Mesenteric fat pad (tissue), 1 donor: ENCODE measurements around the gene SPDYE4. TPM values are rescaled to one million over a fixed set of nuclear protein-coding genes. Genes with fewer than 3 reads are reported as not detected.
"Not testable (repeated sequence)": the region's sequence is repeated elsewhere in the genome, so short reads cannot be mapped to it uniquely, and the experiment has no call there.

Experiments used
- DNase-seq: peaks from one replicate; pipeline ENCODE4 v3.0.0-alpha.2; 2020; ENCODE audit warnings: low spot score
- long read RNA-seq: library from polyadenylated mRNA; unstranded; transcript quantifications from one replicate; pipeline ENCODE4 v2.0.0, GENCODE V29; 2020
- total RNA-seq: library from RNA; stranded (reverse); fragmentation: NEBNext Ultra II Directional; extraction: Animal tissue kit (Norgen Biotek cat#: 25700); gene quantifications from one replicate; pipeline ENCODE4 v1.2.1, GENCODE V29; 2021
- donor health status: DM: yes; HTN: yes; CAD: no.

Gene SPDYE4, protein sequence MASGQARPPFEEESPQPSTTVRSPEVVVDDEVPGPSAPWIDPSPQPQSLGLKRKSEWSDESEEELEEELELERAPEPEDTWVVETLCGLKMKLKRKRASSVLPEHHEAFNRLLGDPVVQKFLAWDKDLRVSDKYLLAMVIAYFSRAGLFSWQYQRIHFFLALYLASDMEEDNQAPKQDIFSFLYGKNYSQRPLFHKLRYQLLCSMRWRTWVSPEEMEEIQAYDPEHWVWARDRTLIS
- not detected for total RNA-seq
- long read RNA-seq, result 0 reads

DNA sequence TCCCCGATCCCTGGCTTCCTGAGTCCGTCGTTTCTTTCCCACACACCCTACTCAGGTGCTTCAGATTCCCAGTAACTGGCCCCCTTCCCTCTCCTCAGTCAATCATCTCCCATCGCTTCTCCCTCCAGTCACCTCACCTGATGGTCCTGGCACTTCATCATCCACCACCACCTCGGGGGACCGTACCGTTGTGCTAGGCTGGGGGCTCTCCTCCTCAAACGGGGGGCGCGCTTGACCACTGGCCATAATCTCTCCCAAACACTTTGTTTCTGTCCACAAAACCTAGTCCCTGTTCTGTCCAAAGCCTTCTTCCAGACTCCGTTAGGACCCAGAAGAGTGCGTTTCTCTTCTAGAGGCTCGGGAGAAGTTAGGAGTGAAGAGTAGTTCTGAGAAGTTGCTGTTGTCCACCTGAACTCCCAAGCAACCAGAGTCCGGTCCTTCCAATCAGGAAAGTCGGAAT is at the start of gene SPDYE4:
Gene SPDYE4 (minus strand): TSS at position 410 of the 460 bp plus-strand sequence. CDS start 164 bp downstream, at position 246.
- no peak for DNase-seq

DNA sequence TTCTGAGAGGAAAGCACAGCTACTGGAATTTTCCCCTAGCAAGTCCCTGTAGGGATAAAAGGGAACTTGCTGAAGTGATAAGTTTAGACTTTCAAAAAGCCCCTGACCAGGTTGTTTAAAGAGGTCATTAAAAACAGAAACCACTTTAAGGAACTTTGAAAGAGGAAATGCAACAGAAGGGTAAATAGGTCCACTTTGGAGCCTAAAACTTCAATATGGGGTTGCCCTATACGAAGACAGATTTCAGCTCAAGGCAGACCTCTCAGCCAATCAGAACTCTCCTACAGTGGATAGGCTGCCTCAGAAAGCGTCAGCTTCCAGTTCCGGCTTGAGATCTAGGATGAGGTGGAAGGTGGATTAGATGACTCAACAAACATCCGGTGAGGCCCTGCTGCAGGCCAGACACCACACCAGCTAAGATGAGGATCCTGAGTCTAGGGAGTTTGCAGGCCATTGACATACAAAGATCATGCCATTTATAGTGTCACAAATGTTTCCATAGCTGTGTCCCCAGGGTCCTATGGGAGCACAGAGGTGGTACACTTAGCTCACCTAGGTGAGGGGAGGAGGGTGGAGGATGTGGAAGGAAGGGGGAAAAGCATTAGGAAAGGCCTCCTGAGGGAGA is 48.7 kb upstream of the SPDYE4 start:
- no peak for DNase-seq

DNA sequence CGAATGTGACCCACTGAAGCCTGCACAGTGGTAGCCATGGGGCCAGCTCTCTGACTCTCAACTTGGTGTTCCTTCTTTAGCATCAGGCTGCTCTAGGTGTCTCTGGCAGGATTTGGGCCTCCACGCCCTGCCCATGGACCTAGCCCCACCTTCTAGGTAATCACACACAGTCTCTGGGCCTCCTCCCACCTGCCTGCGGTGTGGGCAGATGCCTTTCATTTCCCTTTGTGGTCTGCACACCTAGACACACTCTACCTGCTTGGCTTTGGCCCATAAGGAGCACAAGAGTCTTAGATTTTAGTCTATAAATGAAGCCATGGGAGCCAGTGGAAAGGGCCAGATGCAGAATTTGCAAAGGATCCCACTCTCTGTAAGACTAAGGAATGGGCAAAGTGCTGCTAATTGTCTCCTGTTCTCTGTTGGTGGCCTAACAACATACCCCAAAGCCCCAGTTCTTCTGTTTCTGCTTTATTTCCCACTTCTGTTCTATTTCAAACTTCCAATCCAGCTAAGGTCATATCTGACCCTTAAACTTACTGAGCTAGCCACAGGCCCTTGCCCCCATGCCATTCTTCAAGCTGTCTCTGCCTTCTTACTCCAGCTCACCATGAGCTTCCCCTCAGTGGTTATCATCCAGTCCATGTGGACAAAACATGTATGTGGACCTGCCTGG is 48.0 kb upstream of the SPDYE4 start:
- no peak for DNase-seq

DNA sequence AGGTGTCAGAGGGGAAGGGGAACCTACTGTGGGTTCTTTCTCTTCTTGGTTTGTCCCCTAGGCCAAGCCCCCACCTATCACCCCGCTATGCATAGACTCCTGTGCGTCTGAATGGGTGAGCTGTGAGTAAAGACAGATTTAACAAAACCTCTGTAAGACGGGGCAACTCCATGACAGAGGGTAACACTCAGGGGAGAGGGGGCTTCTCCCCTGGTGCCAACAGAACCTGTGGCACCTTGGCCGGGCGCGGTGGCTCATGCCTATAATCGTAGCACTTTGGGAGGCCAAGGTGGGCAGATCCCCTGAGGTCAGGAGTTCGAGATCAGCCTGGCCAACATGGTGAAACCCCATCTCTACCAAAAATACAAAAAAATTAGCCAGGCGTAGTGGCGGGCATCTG is 47.0 kb upstream of the SPDYE4 start:
- DNase-seq, result not testable (repeated sequence)

DNA sequence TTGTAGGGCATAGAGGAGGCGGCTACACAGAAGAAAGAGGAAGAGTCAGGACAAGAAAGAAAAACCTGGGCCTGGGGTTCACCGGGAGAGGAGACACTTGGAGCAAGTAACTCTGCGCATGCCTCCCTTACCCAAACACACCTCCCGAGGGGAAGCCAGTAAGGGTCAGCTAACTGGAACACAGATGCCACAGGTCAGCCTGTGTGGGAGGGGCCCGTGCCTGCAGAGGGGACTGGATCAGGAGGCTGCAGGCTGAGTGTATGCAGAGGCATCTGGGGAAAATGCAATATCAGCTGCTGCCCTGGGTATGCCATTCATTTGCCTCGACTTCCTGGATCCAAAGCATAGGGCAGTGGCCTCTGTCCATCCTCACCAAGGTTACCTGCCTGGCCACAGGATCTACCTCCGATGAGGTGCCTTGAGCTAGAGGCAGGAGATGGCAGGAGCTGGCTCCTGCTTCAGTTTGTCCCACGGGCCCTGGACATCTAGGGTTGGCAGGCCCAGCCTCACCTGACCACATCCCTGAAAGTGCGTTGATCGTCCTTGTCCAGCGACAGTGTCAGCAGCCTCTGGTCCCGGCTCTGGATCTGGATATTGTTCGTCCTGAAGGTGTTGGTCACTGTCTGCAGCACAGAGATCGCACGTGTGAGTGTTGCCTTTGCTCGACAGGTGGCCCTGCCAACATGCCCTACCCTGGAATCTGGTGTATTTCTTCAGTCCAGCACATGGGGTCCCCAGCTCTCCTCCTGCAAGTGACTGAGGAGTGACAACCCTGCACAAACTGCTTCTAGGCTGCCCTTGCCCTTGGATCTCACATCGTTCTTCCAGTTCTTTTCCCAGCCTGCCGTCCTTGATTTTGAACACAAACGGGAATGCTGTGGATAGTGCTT is 45.4 kb upstream of the SPDYE4 start:
- DNase-seq, result no peak

DNA sequence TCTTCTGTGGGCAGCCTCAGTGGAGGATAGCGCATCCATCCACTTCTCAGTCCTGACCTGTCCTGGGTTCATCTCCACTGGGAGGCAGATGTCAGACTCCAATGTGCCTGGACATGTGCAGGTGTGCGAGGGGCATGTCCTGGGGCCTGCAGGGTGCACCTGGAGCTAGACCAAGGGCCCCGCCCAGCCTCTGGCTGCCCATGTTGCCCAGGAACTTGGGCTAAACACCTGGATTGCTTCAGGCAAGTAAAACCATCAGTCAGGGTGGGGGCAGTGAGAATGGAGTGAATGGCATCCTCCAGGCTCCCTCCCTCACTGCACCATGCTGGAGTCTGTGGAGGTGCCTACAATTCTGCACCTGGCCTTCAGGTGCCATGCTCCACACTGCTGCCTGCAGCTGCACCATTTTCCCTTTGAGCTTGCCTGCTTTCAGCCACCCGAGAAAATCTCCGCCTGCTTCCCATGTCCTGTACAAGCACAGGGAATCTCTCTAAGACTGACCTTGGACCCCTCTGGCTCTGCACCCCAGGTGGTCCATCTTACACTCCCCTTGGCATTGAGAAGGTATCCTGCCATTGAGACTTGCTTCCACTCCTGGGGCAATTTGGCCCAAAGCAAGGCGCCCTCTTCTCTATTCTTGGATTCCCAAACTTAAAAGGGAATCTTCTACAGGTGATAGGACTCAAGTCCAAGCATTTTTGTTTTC is 42.9 kb upstream of the SPDYE4 start:
- no peak for DNase-seq

DNA sequence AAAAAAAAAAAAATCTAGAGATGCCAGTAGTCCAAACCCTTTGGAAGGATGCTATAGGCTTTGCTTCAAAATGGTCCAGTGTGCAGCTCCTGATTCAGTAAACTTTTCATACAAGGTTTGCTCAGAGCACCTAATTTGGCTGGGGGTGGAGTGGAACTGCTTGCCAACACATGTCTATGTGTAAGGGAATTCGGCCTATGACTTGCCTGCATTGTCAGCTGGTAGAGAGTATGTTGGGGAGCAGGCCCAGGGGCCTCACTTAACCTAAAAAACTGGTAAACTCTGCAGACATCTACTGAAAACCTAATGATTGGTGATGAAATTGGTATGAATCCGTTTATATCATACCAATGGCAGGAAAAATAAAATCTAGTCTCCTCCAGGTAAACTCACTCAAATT is 42.3 kb upstream of the SPDYE4 start:
- no peak for DNase-seq

DNA sequence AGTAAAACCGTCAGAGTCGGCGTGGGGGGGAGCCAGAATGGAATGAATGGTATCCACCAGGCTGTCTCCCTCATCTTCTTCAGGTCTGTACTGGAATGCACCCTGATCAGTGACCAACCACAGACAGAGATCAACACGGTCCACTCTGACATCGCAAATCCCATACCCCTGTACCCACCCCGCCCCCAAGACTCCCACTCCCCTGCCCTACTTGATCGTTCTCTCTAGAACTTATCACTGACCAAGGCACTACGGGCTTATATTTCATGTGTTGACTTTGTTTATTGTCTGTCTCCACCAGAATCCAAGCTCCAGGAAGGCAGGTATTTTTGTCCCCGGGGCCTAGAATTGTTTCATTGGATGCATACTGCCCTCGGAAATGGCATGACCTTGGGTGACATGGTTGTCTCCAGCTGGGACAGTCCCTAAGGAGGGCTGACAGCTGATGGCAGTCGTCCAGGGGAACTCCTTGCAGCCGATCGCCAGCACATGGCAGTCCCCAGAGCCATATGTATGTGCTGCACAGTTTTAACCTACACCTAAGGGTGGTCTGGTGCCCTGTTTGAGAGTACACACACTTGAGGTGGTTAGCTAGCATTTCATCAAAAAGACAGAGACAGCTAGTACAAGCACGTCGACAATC is 41.3 kb upstream of the SPDYE4 start:
- no peak for DNase-seq

DNA sequence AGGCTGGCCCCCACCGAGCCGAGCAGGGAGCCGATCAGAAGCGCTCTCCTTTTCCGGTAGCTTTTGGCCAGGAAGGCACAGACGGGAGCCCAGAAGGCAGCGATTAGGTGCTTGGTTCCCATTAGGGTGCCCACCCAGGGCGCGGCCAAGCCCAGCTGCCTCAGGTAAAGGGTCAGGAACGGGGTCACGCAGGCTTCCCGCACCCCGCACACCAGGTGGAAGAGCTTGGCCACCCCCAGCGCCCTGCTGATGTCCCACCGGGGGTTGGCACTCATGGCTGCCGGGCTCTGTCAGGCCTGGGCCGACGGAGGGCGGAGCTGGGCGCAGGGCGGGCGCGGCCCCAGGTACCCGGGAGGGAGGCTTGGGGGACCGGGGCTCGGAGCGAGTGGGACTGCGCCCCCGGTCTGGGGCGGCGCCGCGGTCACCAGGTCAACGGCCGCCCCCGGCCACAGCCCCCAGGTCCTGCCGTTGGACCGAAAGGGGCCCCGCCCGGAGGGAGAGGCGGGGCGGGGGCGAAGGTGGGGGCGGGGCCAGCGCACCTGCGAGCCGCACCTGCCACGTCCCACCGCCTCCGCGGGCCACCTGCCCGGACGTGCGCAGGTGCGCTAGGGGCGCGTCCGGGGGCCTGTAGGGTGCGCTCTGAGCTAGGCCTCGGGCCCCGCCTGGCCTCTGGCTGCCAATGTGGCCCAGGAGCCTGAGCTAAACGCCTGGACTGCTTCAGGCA is 40.7 kb upstream of the SPDYE4 start, which contains the start of gene MFSD6L:
Gene MFSD6L (minus strand): TSS at position 520 of the 724 bp plus-strand sequence. CDS start 245 bp downstream, at position 275.
- no peak for DNase-seq

DNA sequence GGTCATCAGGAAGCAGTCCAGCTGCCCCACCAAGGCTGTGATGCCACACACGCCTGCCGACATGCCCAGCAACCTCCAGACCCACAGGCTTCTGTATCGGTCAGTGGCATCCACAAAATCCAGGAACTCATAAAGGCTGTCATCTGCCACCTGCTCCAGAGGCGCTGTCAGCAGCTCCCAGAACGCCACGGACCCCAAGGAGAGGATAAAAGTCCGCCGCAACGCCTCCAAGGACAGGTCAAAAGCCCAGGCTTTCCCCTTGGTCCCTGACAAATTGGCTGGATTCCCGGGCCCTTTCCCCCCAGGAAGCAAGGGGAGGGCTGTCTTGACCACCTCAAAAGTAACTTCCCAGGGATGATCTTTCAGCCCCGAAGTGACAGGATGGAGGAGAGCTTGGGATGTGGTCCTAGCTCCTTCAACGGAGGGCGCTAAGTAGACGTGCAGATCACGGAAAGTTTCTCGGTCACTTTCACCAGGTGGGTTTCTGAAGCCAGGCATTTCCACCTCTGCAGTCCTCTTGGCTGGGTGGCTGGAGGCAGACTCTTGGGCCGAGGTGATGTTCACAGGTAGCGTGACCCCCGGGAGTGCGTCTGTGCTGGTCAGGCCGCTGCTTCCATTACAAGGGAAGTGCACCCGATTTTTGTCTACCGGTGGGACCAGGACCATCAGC is 40.0 kb upstream of the SPDYE4 start:
- no peak for DNase-seq

DNA sequence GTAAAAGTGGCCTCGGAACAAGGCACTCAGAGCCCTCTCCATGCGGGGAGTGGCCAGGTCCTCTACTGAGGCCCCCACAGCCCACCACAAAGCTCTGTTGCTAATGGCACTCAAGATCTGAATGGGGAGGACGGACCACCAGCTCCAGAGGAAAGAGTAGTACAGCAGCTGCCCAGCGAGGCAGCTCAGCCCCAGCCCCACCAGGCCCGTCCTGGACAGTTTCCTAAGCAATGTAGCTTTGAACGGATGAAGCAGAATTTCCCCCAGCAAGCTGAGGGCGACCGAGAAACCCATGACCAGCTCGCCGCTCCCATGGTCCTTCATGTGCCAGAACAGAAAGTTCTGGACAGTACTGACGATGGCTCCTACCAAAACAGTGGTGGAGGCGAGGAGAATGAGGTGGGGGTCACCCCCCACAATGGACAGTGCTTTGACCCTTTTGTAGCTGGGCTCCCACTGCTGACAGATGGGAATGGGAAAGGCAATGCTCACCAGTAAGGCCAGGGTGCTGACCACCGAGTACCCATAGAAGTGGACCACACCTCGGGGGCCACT is 39.4 kb upstream of the SPDYE4 start:
- DNase-seq, result no peak

DNA sequence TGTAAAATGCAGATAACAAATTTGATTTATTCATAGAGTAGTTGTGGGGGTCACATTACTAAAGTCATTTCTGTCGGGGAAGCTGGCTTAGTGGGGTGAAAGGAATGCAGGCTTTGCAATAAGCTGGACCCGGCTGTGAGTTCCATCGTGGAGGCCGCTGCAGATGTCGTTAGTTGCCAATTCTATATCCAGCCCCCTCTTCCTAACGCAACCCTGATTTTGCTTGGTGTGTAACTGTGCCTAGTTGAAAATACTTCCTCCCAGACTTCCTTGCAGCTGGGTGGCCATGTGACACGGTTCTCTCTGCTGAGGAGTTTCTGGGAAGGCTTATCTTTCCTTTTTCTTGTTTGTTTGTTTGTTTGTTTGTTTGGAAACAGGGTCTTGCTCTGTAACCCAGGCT is 36.3 kb upstream of the SPDYE4 start:
- DNase-seq, result no peak

DNA sequence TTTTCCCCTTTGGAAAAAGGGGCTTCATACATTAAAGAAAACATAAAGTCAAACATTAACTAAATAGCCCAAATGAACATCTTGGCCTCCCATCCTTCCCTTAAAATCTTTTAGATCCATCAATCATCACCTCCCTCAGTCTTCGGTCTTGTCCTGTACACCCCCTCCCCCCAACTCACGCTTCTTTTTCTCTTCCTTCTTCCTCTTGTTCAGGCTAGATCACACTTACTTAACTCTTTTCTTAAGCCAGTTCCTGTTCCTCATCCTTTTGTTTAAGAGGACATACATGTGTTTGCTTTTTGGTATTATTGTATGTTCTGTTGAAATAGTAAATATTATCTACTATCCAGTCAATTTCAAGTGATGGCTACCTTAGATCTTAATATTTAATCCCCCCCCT is 35.3 kb upstream of the SPDYE4 start:
- DNase-seq, result no peak

DNA sequence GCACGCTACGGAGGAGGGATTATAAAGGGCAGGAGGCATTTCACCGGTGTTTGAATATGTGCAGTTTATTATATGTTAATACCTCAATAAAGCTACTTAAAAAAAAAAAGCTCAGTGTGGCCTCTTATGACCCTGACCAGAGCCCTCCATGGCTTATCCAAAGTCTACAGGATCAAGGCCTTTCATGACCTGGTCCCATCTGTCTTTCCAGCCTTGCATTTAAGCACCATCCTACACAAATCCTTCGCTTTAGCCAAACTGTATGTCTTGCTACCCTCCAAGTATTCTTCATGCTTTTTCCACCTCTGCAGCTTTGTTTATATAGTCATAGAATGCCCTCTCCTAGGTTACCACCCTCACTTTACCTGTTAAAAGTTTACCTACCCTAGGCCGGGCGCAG is 34.3 kb upstream of the SPDYE4 start:
- DNase-seq, result no peak

DNA sequence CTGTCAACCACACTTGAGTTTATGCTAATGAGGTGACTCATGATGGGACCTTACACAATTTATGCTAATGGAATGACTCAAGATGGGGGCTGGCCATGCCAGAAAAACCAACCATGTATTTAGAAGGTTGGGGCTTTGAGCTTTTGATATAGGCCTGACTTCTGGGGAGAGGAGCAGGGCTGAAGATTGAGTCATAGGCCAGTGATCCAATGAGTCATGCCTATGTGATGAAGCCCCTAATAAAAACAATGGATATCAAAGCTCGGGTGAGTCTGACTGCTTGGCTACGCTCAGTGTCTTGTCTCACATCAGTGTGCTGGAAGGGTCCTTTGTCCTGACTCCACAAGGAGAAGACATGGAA is 33.5 kb upstream of the SPDYE4 start:
- no peak for DNase-seq

DNA sequence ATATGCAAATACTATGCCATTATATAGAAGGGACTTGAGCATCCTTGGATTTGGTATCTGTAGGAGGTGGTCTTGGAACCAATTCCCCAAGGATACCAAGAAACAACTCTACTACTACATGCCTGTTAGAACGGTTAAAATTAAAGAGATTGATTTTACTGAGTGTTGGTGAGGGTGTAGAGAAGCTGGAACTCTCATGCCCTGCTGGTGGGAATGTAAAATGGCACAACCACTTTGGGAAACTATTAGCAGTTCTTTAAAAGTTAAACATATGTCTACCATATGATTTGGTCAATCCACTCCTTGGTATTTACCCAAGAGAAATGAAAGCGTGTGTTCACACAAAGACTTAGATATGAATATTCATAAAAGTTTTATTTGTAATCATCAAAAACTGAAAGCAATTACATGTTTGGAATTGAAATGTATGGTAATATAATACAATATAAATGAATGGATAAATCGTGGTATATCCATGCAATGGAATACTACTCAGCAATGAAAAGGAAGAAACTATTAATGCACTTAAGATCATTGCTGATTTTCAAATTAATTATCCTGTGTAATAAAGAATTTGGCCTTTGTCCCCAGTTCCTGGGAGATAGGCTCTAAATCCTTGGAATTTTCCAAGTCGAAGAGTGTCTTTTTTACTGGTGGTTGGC is 33.0 kb upstream of the SPDYE4 start:
- DNase-seq, result no peak

DNA sequence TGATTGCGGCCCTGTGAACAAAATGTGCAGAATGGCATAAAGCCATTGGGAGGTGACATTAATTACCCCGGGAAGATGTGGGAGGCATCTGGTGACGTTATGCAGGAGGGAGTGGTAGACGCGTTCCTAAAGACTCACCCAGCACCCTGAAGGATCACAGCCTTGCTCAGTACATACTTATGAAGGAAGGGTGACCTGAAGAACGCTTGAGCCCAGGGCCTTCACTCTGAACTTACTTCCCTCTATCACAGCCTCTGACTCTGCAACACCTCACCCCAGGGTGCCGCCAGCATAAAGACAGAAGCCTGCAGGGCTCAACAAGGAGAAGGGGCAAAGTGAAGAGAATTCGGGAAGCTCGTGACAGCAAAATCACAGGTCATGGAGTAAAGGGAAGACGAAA is 31.4 kb upstream of the SPDYE4 start:
- no peak for DNase-seq

DNA sequence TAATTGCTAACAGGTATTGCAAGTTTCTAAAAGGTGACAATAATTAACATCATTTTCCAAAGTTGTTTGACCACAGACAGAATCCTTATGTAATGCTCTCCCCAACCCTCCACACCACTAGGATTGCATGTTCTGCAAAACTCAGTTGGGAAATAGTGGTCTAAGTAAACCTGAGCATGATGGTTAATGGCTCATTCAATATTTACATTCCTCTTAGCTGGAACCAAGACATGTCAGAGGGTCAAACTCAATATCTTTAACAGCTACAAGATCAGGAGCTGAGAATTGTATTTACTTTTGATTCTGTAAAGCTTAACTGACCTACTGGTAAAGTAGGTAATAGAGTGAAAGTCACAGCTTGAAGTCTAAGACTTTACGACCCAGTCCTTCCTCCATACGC is 30.7 kb upstream of the SPDYE4 start:
- DNase-seq, result no peak
